Fibroblast of villous mesenchyme (primary cell): ENCODE measurements around the gene JCHAIN. TPM values are rescaled to one million over a fixed set of nuclear protein-coding genes. Genes with fewer than 3 reads are reported as not detected.
A peak's percentile ranks its signal among the peaks of the same experiment; 100 is the strongest.

Source experiments
- DNase-seq: peaks from one replicate; pipeline ENCODE4 v3.0.0-alpha.2; 2010; ENCODE audit warnings: low read depth
- H3K4me3 ChIP-seq: 2 replicates; pipeline ENCODE4 v1.5.1; 2011; ENCODE audit warnings: low read depth, mild to moderate bottlenecking, low read length
- total RNA-seq: library from RNA; depleted of rRNA; stranded (reverse); fragments of >200 nt; gene quantifications from 2 replicates; pipeline ENCODE4 v1.2.3, GENCODE V29; 2012
- TF ChIP-seq, protein P1 (sequence below): IDR thresholded peaks from 2 replicates; pipeline ENCODE4 v1.5.1; 2012; ENCODE audit warnings: low read depth, mild to moderate bottlenecking, low read length; ENCODE audit not compliant: insufficient read depth

Gene JCHAIN
- total RNA-seq, 1 donor = 2.6 TPM

DNA sequence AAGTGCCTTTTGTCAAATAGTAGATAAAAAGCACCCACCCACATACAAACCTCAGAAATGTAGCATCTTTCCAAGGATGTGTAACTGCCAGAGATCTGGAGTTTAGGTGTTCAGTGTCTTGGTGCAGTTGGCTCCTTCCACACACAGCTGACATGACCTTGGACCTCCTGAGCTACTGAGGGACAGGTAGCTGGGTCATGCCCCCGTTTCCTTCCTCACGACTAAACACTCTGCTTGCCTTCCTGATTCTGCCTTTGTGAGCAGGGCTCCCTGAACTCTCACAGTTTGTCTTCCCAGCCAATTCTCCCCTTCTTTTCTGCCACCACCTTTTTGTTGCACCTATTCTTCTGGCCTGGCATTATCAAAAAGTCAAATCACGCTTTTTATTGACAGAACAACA lies 45.3 kb upstream of the JCHAIN start:
- TF ChIP-seq, protein P1, sequence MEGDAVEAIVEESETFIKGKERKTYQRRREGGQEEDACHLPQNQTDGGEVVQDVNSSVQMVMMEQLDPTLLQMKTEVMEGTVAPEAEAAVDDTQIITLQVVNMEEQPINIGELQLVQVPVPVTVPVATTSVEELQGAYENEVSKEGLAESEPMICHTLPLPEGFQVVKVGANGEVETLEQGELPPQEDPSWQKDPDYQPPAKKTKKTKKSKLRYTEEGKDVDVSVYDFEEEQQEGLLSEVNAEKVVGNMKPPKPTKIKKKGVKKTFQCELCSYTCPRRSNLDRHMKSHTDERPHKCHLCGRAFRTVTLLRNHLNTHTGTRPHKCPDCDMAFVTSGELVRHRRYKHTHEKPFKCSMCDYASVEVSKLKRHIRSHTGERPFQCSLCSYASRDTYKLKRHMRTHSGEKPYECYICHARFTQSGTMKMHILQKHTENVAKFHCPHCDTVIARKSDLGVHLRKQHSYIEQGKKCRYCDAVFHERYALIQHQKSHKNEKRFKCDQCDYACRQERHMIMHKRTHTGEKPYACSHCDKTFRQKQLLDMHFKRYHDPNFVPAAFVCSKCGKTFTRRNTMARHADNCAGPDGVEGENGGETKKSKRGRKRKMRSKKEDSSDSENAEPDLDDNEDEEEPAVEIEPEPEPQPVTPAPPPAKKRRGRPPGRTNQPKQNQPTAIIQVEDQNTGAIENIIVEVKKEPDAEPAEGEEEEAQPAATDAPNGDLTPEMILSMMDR = no peak
- H3K4me3 ChIP-seq = no peak overlapping the region
- DNase-seq = no peak

DNA sequence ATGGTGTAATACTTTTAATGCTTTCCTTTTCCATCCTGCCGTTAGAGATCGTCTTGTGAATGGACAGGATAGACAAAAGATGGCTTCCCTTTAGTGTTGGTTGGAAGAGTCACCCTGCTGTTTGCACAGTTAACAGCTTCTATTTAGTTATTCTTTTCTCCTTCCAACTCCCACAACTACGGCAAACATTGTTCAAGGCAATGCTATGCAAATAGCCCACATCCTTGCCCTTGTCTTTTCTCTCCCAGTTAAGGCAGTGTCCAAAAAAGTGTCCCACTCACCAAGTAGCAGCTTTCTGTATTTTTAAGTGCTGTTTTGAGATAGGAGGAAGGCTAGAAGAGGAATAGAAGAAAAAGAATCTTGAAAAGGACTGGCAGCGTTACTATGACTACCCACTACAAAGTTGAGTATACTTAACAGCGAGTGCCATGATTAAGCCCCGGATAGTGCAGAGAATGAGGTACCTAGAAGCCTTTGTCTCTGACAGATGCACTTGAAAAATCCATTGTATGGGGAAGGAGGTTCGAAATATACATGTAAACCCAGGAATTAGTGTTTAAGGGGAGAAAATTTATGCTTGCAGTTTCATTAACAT lies 43.4 kb upstream of the JCHAIN start:
- TF ChIP-seq, protein P1 = no peak
- no peak for DNase-seq
- no peak overlapping the region for H3K4me3 ChIP-seq

DNA sequence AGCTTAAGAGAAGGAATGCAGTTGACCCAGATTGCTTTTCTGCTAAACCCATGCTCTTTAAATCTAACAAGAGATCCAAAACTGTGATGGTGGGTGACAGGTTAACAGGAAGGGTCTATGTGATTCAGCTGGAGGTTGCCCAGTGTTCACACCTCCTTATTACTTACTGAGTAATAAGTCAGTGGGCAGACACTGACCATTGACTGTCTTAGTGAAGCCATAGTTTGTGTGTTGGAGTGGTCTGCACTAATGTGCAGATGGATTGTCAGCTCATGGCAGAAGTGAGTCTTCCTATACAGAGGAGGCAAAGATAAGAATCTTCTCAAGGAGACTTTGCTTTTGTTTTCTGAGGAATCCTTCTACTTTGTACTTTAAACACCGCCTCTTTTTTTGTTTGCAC lies 40.2 kb upstream of the JCHAIN start:
- TF ChIP-seq, protein P1 = no peak
- DNase-seq = peak; percentile 21
- peak overlapping the region; percentile 64 for H3K4me3 ChIP-seq

DNA sequence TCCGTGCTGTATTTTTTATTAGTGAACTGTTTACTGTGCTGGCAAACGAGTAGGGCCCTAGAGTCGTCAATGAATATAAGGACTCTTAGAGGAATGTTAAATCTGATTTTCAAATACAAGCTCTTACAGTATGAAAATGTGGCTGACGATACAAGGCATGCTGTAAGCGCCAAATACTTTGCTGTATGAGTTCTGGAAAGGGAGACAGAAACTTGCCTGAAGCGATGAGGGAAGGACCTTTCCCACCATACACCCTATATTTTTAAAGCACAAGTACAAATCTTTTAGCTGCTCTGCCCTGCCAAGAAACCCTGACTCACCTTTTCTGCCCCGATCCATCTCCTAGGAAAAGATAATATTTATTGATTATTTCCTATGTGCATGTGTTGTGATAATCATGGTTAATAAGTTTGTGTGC lies 39.7 kb upstream of the JCHAIN start:
- H3K4me3 ChIP-seq = peak overlapping the region; percentile 64
- TF ChIP-seq, protein P1 = no peak
- no peak for DNase-seq

DNA sequence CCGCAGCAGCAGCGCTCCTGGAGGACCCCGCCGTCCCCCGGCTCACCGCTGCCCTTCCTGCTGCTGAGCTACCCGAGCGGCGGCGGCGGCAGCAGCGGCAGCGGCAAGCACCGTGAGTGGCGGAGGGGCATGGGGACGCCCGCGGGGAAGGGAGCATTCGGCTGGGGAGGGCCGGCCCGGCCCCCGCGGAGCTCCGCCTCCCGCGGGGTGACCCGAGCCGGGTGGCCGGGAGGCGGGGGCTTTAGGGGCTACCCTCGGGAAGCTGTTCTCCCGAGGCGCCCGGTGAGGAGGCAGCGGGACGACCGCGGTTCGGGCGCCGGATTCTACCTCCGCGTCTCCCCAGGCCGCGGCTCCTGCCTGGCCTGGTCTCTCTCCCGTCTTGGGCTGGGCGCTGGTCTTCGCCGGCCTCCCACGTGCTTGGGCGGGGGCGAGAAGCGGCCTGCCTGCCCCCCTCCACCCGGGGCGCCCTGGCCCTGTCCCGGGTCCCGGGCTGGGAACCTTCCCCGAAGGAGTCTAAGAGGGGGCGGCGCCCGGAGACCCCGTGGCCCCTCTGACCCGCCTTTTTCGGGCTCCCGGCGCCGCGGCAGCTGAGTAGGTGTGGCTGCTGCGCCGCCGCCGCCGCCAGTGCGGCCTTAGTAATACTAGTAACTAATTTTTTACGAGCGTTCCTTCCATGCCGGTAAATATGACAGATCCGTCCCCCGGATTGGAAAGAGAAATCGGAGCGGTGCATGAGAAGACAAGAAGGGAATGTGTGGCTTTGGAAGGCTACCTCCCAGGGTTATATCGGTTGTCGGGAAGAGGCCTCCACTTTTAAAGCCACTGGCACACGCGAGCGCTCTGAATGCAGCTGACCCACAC lies 39.1 kb upstream of the JCHAIN start:
- peak; percentile 82 for DNase-seq
- TF ChIP-seq, protein P1 = no peak
- H3K4me3 ChIP-seq = peak overlapping the region; percentile 64

DNA sequence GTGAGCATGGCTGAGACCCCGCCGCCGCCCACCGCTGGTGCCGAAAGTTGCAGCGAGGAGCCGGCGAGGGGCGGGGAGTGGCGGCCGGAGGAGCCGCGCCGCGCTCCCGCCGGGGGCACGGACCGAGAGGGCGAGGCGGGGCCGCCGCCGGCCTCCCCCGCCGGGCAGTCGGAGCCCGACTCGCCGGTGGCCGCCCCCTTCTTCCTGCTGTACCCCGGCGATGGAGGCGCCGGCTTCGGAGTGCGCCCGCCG lies 38.5 kb upstream of the JCHAIN start:
- TF ChIP-seq, protein P1 = no peak
- H3K4me3 ChIP-seq = peak overlapping the region; percentile 64
- peak; percentile 12 for DNase-seq
